Activated effector memory CD4-positive, alpha-beta T cell treated with Interleukin-2 at 50 U/mL for 16 hours (primary cell): ENCODE results near the gene SEMA6B.
"Not testable (repeated sequence)": the region's sequence is repeated elsewhere in the genome, so short reads cannot be mapped to it uniquely, and the experiment has no call there.

Experiments used
- DNase-seq: peaks from one replicate; pipeline ENCODE4 v3.0.0-alpha.2; 2020

Gene SEMA6B

DNA sequence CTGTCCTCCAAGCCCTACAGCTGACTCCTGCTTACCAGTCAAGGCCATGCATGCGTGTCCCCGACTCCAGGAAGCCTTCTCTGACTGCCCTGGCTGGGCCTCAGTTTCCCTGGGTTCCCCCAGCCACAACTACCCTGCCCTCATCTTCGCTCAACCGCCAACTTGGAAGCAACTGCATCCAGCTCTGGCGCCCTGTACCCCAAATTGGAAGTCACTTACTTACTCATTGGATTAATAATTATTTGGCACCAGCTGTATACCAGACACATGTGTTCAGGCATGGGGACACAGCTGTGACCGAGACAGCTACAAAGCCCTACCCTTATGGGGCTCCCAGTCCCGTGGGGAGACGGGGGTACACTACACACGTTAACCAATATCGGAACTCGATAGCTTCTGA is 10.9 kb upstream of the SEMA6B start:
- no peak for DNase-seq

DNA sequence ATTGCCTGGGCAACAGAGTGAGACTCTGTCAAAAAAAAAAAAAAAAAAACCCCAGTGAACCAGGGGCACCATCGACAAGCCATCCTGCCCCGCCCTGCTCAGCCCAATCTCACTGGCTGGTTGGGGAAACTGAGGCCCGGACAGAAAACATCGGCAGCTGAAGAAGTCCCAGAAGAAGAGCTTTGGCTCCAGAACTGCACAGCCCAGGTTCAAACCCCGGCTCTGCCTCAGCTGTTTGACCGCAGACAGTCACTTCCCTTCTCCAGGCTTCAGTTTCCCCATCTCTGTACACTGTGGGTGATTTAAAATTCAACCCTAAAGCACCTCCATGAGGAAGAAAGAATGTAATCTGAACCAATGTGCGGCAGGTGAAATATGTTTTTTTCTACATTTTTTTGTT is 9.4 kb upstream of the SEMA6B start:
- no peak for DNase-seq

DNA sequence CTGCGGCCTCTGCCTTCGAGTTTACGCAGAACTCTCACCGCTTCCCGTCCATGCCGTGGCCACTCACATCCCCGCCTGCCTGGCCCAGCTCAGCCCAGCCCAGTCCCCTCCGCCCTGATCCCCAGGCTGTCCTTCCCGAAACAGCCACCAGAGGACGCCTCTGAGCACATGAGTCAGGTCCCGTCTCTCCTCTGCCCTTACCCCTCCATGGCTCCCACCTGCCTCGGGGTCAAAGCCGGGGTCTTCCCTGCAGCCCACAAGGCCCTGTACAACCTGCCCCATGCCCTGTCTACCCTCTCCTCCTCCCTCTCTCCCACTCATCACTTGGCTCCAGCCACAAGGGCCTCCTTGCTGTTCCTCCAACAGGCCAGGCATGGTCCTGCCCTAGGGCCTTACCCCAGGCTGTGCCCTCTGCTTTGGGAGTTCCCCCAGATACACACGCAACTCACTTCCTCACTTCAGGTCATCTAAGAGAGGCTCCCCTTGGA is 8.1 kb upstream of the SEMA6B start:
- DNase-seq = peak; percentile 33

DNA sequence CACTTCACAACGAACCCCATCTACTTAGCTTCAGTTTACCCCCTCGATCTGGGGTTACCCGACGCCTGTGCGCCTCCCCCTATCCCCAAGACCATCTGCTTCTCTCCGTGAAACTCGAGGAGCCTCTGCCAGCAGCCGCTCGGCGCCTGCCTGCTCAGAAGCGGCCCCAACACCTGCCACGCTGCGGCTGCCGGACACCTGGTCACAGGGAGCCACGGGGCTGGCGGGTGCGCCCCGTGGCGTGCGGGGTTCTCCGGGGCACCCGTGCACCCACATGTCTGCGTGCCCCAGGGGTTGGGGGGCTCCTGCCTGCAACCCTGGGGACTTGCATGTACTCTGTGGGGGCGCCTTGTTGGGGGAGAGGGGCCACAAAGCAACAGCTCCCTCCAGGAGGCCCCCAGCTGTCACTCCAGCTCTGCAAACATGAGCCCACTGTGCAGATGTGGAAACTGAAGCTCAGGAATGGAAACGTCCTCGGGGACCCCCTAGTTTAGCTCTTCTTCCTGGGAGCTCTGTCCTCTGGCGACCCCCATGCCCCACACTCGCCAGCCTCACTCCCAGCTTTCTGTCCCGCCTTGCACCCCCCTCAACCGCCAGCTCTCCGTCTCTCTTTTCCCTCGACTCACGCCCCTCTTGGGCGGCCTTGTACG is 7.0 kb upstream of the SEMA6B start:
- DNase-seq = no peak

DNA sequence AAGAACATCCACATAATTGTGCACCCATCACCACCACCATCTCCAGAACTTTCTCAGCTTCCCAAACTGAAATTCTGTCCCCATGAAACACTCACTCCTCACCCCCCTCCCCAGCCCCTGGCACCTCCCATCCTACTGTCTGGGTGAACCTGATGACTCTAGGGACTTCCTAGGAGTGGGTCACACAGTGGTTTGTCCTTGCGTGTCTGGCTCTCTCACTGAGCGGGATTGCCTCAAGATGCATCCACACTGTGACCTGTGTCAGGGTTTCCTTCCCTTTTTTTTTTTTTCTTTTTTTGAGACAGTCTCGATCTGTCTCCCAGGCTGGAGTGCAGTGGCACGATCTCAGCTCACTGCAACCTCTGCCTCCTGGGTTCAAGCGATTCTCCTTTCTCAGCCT is 4.1 kb upstream of the SEMA6B start:
- DNase-seq = not testable (repeated sequence)

DNA sequence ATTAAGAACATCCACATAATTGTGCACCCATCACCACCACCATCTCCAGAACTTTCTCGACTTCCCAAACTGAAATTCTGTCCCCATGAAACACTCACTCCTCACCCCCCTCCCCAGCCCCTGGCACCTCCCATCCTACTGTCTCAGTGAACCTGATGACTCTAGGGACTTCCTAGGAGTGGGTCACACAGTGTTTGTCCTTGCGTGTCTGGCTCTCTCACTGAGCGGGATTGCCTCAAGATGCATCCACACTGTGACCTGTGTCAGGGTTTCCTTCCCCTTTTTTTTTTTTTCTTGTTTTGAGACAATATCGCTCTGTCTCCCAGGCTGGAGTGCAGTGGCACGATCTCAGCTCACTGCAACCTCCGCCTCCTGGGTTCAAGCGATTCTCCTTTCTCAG is 2.6 kb upstream of the SEMA6B start:
- not testable (repeated sequence) for DNase-seq

DNA sequence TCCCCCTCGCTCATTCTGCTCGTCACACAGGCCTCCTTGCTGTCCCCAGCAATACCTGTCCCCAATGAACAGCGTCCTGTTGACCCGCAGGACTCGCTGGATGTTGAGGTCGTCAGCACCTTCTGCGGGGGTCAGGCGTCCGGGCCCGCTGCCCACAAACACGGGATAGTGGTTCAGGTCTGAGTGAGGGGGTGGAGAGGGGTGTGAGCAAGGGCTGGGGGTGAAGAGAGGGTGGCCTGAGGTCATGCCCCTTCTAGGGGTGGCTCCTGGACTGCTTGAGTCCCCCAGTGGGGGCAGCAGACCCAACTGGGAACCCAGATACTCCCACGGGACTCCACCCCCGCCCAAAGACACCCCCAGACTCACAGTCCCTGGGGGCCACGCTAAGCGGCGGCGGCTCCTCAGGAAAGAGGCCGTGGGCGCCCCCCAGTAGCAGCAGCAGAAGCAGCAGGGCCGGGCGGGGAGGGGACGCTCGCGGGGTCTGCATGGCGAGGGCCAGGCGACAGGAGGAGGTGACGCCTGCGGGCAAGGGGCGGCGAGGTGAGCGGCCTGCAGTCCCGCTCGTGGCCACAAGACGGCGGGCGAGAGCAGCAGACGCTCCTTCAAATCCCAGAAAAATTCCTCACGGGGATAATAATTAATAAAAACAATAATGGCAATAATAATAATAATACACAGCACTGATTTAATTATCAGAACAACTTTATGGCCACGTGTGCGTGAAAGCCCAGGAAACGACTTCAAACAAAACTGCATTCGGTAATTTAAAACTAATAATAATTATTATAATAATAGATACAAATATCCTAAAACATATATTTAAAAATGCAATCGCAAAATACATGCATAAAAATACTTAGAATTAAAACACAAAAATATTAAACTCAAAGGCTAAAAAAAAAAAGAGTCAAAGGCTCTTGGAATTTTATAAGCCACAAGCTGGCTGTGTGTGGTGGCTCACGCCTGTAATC is 1.2 kb downstream of the SEMA6B start:
- no peak for DNase-seq

DNA sequence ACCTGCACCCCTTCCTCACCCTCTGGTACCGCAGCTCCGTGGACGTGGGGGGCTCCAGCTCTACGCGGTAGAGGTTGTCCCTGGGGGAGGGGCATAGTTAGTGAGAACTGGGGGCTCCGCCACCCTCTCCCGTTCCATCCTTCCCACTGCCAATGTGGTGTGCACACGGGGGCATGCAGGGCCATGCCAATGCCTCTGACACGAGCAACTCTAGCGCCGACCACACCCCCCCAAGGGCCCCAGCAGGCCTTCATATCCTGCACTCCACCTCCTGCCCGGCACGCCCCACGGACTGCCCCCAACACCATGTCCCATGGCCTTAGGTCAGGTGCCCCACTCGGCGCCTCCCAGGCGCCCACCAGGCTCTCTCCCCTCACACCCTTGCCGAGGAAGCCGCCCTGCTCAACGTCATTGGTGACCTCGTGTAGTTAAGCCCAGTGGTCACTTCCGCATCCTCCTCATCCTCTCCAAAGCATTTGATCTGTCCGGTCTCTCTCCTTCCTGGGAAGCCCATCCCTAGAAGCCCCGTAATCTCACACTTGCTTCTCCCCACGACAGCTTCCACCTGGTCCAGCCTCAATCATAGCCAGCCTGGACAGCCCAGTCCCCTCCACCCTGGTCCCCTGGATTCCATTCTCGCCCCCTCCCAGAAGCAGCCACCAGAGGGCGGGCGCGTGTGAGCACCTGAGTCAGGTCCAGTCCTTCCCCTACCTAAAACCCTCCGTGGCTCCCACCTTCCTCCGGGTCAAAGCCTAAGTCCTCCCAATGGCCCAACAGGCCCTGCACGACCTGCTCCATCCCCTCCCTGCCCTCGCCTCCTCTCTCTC is 2.1 kb downstream of the SEMA6B start:
- no peak for DNase-seq

DNA sequence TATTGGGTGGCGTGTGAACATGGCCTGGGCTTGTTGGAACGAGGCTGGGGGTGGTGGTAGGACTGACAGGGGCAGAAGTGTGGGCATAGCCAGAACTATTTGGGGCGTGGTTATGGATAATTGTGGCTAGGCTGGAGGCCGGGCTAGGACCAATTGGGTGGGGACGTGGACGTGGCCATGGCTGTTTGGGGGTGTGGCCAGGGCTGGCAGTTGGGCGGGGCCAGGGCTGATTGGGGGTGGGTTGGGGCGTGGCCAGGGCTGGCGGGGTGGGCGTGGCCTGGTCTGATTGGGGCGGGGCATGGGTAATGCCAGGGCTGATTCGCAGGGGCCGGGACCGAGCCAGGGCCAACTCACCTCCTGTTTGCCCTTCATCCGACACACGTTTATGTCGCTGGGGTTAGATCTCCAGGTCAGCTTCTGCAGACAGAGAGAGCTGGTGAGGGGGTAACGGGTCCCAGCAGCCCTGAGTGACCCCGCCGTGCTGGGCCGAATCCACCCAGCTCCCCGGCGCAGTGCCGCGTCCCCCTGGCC is 2.8 kb downstream of the SEMA6B start:
- no peak for DNase-seq

DNA sequence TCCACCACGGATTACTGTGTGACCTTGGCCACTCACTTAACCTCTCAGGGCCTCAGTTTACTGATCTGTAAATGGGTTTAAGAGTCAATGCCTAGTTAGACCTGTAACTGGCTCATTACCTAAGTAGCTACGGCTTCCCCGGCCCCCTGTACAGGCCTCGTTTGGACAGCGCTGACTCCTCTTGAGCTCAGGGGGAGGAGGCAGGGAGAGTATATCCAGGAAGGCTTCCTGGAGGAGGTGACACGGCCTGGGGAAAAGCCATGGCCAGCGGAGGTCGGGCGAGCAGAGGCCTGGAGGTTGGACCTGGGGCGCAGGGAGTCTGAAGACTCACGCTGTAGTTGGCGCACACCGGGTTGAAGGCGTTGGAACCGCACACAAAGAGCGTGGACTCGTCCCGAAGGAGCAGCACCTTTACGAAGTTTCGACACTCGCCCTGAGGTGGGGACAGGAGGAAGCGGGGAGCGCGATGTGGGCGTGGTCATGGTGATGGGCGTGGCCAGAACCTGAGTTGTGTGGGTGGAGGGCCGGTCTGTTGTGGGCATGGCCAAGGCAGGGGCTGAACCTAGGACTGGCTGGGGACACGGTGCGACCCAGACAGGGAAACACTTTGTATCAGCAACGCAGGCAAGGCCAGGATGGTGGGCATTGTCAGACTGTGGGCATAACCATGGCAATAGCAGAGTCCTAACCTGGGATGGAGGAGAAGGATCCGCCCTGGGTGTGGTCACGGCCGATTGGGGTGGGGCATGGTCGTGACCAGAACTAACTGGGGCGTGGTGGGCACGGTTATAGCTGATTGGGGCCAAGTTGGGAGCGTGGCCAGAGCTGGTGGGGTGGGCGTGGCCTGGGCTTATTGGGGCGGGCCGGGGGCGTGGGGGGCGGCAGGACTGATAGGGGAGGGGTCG is 3.6 kb downstream of the SEMA6B start:
- DNase-seq = no peak

DNA sequence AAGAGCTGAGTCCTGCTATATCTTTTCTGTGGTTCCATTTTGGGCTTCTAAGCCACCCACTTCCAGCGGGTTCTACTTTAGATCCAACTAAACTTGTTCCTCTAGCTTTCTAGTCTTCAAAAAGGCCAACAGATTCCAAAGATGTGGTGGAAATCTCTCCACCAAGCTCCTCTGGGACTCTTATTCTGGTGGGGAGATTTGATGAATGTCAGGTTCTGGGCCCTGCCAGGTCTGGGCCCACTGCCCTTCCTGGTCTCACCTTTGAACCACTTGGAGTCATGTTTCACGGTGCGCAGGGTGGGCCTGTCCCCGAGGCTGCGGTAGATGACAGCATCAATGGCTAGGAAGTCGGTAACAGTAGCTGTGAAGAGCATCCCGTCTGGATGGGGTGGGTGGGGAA is 4.8 kb downstream of the SEMA6B start:
- no peak for DNase-seq

DNA sequence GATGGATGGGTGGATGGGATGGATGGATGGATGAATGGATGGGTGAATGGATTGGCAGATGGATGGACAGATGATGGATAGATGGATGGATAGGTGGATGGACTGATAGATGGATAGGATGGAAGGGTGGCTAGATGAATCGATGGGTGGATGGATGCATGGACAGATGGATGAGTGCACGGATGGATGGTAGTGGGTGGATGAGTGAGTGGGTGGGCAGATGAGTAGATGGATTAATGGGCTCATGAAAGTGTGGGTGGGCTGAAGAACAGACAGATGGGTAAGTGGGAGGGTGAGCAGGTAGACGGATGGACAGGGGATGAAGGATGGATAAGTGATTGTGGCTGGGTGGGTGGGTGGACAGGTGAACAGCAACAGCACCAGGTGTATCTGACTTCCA is 5.7 kb downstream of the SEMA6B start:
- no peak for DNase-seq

DNA sequence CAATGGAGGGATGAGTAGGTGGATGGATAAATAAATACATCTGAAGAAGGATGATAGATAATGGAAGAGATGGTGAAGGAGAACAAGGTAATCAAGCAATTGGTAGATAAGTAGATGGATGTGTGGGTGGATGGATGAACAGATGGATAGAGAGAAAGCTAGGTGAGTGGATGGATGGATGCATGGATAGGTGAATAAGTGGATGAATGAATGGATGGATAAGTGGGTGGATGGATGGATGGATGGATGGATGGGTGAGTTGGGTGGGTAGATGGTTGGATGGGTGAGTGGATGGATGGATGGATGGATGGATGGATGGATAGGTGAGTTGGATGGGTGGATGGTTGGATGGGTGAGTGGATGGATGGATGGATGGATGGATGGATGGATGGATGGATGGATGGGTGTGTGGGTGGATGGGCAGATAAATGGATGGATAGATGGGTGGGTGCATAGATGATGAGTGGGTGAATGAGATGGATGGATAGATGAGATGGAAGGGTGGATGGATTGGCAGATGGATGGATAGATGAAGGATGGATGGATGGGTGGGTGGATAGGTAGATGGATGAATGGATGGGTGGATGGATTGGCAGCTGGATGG is 6.3 kb downstream of the SEMA6B start:
- DNase-seq = no peak

DNA sequence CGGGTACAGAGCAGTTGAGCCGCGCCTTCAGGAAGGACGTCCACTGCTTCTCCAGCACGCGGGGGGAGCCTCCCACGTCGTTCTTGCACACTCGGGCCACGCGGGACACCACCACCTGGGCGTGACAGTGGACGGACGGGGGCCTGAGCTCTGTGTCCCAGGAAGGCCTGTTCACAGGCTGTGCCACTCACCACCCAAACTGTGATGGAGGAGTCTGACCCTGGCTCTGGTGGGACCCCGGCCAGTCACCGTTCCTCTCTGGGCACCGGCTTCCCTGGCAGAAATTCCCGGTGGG is 7.0 kb downstream of the SEMA6B start:
- DNase-seq = no peak

DNA sequence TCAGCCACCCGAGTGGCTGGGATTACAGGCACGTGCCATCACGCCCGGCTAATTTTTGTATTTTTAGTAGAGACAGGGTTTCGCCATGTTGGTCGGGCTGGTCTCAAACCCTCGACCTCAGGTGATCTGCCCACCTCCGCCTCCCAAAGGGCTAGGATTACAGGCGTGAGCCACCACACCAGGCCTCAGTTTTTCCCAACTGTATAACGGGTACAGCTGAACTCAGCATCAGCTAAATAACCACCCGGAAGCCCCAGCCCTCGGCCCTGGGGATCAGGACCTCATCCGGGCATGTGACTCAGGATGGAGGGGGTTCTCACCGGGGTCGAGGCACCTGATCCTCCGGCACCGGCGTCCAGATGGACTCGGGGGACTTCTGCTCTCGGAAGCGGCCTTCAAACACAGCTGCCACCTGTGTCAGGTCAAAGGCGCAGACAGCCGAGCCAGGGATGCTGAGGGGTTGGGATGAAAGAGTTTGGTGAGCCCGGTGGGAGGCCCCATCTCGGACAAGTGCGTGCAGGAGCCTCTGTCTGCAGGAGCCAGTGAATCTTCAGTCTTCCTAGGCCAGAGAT is 8.9 kb downstream of the SEMA6B start:
- no peak for DNase-seq

DNA sequence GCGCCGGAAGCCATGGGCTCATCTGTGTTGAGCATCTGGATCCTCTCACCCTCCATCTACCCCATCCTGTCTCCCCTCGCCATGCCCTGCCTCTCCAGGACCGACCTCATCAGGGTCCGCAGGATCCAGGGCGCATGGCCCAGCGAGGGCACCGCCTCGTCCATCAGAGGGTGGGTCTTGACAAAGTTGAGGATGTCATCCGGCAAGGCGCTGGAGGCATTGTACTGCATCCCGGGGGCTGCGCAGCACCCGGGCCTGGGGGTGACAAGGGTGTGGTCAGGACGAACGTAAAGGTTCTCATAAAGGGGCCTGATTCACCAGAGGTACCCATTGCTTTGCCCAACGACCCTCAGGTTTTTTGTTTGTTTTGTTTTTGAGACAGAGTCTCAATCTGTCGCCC is 9.5 kb downstream of the SEMA6B start:
- DNase-seq = no peak

DNA sequence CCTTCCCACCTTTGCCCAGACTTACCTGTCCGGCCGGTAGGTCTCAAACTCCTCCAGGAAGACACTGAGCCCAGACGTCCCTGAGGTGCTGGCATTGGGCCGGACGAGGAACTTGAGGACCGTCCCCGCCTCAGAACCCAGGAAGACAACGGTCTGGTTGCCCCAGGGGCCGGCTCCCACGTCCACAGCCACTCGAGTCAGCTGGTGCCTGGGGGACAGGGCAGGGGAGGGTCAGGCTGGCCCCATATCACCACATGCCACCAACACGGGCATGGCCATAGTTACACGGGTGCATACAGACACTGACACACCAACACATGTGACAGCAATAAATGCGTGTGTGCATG is 11.3 kb downstream of the SEMA6B start:
- no peak for DNase-seq

DNA sequence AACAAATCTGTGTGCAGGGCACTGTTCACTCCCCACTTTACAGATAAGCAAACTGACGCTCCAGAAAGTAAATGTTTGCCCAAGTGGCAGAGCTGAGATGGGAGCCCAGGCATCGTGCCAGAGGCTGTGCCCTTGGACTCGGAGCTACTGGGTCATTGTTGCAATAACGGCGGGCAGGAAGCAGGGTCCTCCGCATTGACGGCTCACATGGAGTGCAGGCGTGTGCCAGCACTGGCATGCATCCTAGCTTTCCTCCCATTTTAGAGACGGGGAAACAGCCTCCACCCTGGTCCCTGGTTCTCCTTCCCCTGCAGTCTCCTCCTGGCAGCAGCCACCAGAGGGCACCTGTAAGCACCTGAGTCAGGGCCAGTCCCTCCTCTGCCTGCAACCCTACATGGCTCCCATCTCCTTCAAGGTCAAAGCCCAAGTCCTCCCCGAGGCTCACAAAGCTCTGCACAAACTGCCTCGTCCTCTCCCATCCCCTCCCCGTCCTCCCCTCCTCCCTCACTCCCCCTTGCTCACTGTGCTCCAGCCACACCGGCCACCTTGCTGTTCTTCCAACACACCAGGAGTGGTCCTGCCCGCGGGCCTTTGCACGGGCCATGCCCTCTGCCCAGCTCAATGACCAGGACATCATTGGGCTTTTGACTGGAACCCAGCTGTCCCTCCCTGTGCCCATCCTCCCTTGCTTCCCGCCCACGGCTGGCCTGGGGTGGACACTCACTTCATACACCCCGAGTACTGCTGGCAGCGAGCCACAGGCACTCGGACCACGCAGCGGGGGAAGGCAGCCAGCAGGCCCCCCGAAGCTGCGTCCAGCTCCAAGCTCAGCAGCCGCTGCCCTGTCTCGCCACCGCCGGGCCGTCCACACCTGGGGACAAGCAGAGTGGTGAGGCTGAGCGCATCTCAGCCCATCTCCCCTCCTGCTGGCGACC is 11.9 kb downstream of the SEMA6B start:
- no peak for DNase-seq

DNA sequence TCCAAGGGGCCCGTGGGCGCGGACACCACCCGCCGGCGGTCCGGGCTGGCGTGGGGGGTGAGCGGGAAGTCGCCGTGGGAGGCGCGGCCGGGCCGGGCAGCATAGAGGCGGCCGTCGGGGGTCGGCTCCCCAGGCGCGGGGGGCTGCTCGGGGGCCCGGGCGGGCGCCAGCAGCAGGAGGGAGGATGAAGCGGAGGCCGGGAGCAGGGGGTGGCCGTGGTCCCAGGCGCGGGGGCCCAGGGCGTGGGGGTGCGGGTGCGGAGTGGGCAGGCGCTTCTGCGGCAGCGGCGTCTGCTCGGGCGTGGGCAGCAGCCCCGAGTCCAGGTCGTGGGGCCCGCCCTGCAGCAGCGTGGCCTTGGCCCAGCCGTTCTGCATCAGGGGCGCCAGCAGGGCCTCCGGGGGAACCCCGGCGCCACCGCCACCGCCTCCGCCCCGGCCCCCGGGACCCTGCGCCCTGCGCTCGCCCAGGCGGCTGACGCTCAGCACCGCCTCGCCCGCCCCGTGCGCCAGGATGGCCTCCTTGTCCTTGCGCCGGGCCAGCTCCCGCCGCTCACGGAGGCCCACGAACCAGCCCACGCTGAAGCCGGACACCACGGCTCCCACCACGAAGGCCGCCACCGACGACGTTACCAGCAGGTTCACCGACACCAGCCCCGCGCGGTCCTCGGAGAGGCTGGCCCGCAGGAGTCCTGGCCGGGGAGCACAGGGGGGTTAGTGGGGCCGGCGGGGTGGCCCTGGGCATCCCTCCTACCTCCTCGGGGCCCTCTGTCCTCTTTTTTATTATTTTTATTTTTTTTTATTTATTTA is 15.4 kb downstream of the SEMA6B start:
- DNase-seq = no peak
